Astrocyte of the cerebellum (primary cell): ENCODE data around the gene UCN2.

Experiments
- DNase-seq: peaks from one replicate; pipeline ENCODE4 v3.0.0-alpha.2; 2011; ENCODE audit warnings: low read depth
- H3K4me3 ChIP-seq: 2 replicates; pipeline ENCODE4 v1.5.1; 2011; ENCODE audit warnings: mild to moderate bottlenecking, low read depth, low read length, moderate library complexity
- in situ Hi-C: cut with HindIII; loops from 2 replicates; pipeline ENCODE4 v1.10.0; 2017; ENCODE audit warnings: low sequenced_read_pairs
- TF ChIP-seq, protein P1 (sequence below): IDR thresholded peaks from 2 replicates; pipeline ENCODE4 v1.5.1; 2012; ENCODE audit warnings: low read length, low read depth, moderate library complexity, mild to moderate bottlenecking; ENCODE audit errors: missing control alignments

The UCN2 gene

GRCh38 chr3:48591436-48591835 lies 27.9 kb upstream of the UCN2 start:
- H3K4me3 ChIP-seq = no peak overlapping the region
- TF ChIP-seq, protein P1, sequence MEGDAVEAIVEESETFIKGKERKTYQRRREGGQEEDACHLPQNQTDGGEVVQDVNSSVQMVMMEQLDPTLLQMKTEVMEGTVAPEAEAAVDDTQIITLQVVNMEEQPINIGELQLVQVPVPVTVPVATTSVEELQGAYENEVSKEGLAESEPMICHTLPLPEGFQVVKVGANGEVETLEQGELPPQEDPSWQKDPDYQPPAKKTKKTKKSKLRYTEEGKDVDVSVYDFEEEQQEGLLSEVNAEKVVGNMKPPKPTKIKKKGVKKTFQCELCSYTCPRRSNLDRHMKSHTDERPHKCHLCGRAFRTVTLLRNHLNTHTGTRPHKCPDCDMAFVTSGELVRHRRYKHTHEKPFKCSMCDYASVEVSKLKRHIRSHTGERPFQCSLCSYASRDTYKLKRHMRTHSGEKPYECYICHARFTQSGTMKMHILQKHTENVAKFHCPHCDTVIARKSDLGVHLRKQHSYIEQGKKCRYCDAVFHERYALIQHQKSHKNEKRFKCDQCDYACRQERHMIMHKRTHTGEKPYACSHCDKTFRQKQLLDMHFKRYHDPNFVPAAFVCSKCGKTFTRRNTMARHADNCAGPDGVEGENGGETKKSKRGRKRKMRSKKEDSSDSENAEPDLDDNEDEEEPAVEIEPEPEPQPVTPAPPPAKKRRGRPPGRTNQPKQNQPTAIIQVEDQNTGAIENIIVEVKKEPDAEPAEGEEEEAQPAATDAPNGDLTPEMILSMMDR = no peak
- DNase-seq = no peak
- in situ Hi-C loops = no loop called here

DNA sequence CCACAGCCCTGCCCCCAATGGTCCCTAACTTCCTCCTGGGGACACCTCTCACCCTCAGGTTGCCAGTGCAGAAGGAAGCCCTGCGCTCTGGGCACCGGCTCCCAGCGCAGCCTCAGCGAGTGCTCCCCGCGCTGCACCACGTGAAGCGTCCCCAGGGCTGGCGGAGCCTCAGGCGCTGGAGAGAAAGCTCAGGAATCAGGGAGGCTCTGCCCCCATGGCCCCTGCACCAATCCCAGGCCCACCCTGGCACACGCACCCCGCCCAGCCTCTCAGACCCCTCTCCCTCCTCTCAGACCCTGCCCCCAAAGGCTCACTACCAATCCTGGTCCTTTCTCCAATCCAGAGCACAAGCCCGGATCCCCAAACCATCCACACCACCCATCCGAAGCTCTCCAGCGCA lies 24.6 kb upstream of the UCN2 start:
- no peak for DNase-seq
- H3K4me3 ChIP-seq = no peak overlapping the region
- in situ Hi-C loops = no loop called here
- TF ChIP-seq, protein P1 = no peak

GRCh38 chr3:48587686-48588085 lies 24.1 kb upstream of the UCN2 start:
- in situ Hi-C loops = no loop called here
- TF ChIP-seq, protein P1 = no peak
- H3K4me3 ChIP-seq = no peak overlapping the region
- DNase-seq = no peak

DNA sequence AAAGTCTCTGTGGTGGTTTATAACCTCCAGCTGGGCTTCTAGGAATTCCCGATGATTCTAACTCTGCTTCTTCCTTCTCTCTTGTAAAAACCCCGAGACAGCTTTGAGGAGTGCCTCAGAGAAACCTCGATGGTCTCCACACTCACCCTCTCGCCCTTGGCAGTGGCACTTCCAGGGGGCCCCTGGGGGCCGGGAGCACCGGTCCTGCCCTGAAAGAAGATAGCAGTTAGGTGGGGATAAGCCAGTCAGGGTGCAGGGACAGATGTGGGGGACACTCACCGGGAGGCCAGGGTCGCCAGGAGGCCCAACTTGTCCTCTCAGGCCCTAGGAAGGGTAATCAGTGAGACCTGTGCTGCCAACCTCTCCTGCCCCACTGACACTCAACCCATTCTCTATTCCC lies 21.8 kb upstream of the UCN2 start:
- no peak for DNase-seq
- TF ChIP-seq, protein P1 = no peak
- in situ Hi-C loops = no loop called here

GRCh38 chr3:48584836-48585235 lies 21.3 kb upstream of the UCN2 start:
- in situ Hi-C loops = no loop called here
- H3K4me3 ChIP-seq = no peak overlapping the region
- TF ChIP-seq, protein P1 = no peak
- no peak for DNase-seq

More for the DNA sequence above, 21.8 kb upstream of the UCN2 start:
- H3K4me3 ChIP-seq = no peak overlapping the region

GRCh38 chr3:48581621-48582481 lies 18.3 kb upstream of the UCN2 start:
- in situ Hi-C loops = no loop called here
- H3K4me3 ChIP-seq = no peak overlapping the region
- no peak for DNase-seq
- TF ChIP-seq, protein P1 = no peak
